HG03342 (cell line): ENCODE results near the gene ARMCX6.
"Not testable (repeated sequence)": the region's sequence is repeated elsewhere in the genome, so short reads cannot be mapped to it uniquely, and the experiment has no call there.

Experiments used
- ATAC-seq: cut with Tn5 transposase; IDR thresholded peaks from one replicate; pipeline ENCODE4 v1.9.1; 2021; ENCODE audit warnings: mild to moderate bottlenecking, moderate library complexity; ENCODE audit not compliant: unreplicated experiment

ARMCX6 gene

DNA sequence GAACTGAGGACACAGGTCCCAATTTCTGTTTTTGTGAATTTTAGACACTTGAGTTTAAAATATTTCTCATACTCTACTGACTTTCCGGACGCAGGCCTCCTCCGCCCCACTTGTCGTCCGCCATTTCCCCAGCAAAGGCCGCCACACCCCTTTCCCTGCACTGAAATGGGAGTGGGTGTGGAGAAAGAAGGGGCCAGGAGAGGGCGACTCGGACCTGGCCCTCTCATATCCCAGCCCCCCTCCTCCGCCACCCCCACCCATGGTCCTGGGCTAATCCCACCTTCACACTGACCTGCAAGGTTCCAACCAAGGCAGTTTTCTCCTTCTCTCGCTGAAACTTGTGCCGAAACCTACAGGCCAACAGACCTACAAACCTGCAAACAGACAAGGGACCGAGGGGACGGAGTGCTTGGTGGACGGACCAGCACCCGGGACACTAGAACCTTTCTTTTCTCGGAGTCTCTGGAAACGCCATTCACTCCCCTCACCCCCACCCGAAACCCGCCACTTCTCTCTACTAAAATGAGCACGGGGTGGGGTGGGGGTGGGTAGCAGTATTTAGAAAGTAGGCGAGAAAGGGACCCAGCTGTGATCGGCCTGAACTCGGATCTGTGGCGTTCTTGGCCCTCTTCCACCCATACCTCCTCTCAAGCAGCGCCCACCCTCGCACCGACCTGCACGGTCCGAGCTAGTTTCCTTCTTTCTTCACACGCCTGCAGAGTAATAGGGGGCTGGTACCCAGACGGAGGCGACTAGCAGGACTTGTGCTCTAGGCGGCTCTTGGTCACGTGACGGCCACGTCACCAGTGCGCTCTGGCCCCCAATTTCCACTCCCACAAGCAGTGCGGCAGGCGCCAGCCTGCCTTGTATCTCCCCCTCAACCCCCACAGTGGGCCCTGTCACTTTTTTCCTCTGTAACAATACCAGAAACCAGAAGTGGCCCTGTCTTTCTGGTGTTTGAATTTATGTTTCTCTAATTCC, at the start of gene ARMCX6:
TSS of gene ARMCX6 (minus strand) at position 790 of the 981 bp plus-strand sequence. CDS start 1,380 bp downstream, outside the sequence.
- peak; percentile 93 for ATAC-seq

DNA sequence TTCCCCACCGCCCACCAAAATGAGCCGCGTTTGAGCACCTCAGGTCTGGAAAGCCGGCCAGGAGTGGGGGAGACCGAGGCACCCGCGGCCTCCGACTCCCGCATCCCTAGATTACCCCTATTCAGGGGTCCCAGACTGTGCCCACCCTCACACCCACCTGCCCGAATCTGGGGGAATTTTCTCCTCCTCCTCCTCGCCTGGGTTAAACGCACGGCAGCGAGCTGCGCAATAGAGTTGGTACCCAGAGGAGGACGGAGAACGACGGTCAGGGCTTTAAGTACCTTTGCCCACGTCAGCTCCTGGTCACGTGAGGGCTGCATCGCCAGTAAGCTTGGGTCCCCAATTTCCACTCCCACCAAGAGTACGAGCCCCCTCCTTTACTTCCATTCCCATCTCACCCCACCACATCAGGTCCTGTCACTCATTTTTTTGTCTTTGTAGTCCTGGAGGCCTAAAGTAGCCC, 41.8 kb upstream of the ARMCX6 start, which contains the start of gene ARMCX2:
TSS of gene ARMCX2 (minus strand) at position 250 of the 463 bp plus-strand sequence. CDS start 2,262 bp downstream, outside the sequence.
- peak; percentile 47 for ATAC-seq

DNA sequence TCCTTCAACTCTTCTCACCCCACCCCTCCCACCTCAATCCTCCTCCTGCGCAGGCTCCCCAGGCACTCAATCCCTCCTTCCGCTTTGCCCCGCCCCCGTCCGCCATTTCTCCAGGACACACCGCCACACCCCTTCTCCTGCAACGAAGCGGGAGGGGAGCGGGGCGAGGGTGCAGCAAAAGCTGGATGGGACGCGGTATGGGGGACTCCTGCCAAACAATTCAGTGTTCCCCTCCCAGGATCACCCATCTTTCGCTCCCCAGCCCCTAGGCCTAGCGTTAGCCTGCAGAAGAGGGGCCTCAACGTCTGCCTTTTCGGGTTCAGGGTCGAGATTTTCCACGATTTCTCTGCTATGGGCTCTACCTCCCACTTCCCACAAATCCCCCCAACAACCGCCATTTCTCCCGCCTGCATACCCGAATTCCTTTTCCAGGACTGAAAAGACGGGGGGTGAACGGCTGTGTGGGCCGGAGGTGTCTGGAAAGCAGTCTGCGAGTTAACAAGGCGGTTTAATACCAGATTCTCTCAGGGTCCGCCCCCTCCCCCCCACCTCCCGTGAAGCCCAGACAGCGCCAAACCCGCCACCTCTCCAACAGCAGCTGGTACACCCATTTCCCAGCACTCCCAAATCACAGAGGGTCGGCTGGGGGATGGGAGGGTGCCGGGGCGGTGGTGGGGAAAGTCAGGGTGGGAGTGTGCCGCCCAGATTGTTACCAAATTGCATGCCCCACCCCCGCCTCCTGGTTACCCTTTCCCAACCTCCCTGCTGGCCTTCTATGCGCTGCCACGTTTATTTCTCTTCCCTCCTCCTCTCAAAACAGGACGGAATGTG, 41.1 kb upstream of the ARMCX6 start:
- peak; percentile 57 for ATAC-seq

DNA sequence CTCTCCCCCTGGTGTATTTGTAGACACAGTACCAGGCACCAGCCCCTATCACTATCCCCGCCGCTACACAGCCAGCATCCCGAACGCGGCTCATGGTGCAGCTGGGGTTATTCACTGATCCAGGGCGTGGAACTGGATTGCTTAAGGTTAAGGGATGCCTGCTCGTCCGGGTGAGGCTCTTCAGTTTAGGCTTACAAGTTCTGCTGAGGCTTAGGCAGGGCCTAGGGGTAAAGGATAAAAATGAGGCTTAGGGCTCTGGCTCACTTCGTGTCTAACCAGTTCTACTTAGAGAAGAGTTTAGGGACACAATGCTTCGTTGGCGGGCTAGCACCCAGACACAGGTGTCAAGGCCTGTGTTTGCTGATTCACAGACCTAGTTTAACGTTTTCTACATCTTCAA, 39.7 kb upstream of the ARMCX6 start:
- no peak for ATAC-seq

DNA sequence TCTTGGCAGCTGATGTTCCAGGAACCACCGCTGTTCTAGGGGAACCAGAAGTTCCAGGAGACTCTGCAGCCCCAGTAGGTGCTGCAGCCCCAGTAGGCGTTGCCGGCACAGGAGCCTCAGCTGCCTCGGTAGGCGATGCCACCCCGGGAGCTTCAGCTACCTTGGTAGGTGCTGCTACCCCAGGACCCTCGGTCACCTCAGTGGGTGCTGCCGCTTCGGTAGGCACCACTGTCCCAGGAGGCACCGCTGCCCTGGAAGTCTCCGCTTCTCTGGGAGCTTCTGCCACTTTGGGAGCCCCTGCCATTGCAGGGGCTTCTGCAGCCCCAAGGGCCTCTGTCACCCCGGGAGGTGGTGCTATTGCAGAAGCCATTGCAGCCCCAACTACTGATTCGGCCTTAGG, 39.0 kb upstream of the ARMCX6 start:
- ATAC-seq, result no peak

DNA sequence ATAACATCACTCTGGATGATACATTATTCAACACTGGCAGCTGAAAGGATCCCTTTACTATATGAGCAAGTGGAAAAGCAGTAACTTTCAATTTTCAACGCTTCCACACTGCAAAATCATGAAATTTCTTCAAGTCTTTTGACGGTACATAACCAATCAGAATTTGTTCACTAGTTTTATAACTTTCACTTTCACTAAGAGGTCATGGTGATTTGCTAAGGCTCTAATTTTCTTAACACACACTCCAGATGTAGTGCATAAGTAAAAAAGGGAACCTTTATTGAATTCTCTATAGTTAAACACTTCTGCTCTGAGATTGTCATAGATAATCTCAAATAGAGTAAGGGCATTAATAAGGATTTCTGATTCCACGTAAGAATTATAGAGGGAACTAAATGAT, 37.7 kb upstream of the ARMCX6 start:
- ATAC-seq, result no peak

DNA sequence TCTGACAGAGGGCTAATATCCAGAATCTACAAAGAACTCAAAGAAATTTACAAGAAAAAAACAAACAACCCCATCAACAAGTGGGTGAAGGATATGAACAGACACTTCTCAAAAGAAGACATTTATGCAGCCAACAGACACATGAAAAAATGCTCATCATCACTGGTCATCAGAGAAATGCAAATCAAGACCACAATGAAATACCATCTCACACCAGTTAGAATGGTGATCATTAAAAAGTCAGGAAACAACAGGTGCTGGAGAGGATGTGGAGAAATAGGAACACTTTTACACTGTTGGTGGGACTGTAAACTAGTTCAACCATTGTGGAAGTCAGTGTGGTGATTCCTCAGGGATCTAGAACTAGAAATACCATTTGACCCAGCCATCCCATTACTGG, 29.9 kb upstream of the ARMCX6 start:
- ATAC-seq, result not testable (repeated sequence)

DNA sequence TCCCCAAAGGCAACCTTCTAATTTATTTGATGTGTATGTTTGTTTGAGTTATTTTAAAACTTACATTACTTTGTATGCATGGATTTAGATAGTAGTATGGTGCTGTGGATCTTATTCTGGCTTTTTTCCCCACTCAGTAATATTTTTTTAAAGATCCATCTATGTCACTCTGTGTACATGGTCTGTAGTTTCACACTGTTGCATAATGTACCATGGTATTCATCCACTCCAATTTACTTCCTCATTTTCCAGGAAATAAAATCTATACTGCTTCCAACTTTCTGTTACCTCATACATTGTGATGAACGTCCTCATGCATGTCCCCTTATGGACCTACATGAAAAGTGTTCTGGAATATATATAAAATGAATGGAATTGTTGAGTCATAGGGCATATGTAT, 24.3 kb upstream of the ARMCX6 start:
- no peak for ATAC-seq

DNA sequence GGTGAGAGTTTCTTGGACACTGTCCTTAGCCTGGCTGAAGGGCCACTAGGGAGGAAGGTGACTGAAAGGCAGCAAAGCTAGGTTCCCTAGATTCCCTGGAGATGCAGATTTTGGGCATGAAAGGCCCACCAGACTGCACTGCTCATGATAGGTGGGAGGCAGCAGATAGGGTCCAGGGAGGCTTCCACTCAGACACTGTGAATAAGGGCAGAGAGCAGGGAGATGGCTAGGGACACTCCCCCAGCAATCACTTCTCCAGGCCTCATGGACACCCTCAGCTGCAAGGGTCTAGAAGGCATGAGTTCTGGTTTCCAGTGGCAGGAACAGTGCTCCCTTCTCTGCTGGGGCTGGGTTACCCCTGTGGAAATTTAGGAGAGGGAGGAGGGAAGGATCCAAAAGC, 21.8 kb upstream of the ARMCX6 start:
- no peak for ATAC-seq

DNA sequence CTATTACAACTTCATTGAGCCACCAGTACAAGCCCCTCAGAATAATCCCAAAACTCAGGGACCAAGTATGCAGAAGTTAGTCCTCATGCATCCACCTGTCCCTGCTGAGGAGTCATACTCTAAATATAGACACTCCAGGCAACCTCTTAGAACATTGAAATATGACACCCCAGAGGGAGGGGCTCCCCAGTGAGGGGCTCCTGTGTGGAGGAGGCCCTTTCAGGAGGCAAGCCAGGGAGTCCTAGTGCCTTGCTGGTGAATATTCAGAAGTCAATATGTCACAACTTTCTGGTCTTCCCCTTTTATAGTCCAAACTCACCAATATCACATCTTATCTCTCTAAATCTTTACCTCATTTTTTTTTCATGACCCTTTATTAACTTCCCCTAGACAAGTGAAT, 1.6 kb upstream of the ARMCX6 start:
- no peak for ATAC-seq

DNA sequence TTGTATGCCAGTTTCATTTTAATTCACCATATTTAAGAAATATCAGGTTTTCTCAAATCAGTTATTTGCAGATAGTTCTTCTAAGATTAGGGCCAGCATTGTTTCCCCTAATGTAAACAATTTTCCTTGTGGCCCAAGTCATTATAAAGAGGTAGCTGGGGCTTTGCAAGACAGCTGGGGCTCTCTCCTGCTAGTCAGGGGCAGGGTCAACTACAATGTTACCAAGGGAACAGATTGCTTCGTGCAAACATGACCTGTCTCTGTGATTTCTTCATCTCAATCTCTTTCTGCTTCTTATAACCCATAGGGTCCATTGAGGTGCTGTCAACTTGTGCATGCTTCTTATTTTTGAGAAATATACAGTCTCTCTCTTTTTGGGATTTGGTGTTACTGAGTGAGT, 12.1 kb downstream of the ARMCX6 start:
- ATAC-seq, result no peak

DNA sequence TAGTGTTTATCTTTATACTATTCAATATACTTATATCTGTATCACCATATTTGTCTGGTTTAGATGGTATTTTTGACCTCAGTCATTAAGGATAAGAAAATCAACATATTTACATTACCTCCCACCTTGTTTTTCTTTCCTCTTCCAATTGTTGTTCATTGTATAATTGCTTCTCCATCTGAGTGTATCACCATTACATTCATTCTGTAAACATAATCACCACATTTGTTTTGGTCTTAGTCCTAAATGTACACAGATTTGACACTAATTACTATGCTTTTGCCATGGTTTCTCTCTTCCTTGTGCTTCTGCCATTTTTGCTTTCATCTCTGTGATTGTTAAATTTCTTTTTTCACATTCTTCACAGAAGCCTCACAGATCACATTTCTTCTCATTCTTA, 12.7 kb downstream of the ARMCX6 start:
- ATAC-seq, result no peak

DNA sequence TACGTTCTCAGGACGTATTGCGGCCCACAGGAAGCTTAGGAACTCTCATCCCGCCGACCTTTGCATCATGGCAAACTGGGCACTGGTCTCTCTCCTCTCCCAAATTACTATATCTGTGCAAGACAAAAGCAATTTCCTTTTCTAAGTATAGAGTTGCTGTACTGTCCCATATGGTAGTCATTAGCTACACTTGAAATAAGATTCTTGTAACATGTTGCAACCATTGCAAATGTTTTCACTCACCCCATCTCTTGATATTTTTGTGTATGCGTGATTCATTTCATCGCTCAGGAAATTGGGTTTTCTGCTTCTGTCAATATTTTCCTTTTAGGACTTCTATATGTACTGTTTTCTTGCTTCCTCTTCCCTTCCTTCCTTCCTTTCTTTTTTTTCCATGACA, 15.7 kb downstream of the ARMCX6 start:
- ATAC-seq, result no peak

DNA sequence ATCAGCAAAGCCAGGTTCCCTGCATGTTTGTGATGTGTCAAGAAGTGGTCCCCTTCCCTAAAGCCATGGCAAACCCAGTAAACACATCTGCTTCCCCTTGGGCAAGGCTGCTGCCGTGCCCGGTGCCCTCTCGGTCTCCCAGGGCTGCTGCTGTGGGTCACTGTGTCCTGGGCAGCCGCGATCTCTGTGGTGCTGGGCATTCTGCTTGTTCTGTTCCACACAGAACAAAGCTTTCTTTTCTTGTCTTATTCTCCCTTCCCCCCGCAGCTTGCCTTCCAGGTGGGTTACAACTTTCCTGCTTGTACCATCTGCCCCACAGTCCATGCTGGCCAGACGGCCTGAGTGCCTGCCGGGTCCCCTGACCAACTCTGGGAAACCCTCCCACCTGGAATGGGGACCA, 18.2 kb downstream of the ARMCX6 start:
- not testable (repeated sequence) for ATAC-seq

DNA sequence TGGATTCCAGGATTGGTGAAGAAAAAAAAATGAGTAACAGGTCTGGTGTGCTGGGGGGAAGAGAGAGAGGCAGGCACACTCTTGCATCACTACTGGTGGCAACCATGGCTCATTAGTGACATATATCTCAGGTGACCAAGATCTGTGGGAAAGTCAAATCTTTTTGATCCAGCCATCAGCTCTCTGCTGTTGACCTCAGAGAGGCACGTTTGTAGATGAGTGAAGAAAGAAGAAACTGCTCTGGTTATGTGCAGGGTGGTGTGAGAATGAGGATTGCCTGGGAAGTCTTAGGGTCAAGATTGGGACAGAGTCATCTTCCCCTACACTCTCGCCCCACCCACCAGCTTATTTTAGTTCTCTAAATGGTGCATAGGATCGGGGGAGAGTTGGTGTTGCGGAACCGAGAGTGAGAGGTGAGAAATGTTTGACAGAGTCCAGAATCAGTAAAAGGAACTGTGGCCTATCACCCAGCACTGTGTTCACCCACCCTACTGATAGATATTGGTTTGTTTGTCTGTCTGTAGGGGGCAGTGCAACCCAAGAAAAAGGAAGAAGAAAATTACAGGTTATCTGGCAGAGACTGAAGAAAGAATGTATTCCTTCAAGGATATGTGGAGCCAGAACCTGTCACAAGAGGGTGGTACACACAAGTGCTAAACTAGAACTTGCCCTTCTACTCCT, 21.9 kb downstream of the ARMCX6 start:
- peak; percentile 98 for ATAC-seq
